Stimulated activated CD8-positive, alpha-beta memory T cell treated with anti-CD3 and anti-CD28 coated beads, Interleukin-2, amount 100 ng/mL, for 48 hours (primary cell): ENCODE results near the gene NDUFA7.
"Not testable (repeated sequence)": the region's sequence is repeated elsewhere in the genome, so short reads cannot be mapped to it uniquely, and the experiment has no call there.

ENCODE experiments used
- DNase-seq, 2 donors: peaks; one replicate each; pipeline ENCODE4 v3.0.0-alpha.2; 2020; ENCODE audit warnings: low read depth in 2 of 2

NDUFA7 gene

DNA sequence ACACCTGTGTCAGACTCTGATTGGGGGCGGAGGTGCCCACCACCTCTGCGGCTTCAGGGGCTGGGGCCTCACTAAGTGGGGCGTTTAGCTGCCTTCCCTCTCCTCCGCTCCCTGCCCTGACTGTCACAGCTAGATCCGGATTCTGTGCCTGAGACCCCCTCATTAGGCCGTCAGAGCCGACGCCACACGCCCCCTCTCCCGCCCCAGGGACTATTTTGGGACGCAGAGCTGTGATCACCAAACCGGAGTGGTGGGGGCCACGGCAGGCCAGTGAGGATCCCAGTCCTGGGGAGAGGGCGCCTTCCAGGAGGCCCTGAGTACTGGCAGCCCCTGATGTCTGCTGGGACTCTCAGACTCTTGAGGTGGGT is 21.1 kb upstream of the NDUFA7 start:
- no peak for DNase-seq

DNA sequence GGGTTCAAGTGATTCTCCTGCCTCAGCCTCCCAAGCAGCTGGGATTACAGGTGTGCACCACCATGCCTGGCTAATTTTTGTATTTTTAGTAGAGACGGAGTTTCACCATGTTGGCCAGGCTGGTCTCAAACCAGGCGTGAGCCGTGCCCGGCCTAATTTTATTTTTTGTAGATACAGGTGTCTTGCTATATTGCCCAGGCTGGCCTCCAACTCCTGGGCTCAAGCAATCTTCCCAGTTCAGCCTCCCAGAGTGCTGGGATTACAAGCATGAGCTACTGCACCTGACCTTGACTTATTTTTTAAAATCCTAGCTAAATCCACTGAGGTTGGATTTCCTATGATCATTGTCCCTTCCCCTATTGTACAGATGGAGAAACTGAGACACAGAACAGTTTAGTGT is 20.3 kb upstream of the NDUFA7 start:
- not testable (repeated sequence) for DNase-seq

DNA sequence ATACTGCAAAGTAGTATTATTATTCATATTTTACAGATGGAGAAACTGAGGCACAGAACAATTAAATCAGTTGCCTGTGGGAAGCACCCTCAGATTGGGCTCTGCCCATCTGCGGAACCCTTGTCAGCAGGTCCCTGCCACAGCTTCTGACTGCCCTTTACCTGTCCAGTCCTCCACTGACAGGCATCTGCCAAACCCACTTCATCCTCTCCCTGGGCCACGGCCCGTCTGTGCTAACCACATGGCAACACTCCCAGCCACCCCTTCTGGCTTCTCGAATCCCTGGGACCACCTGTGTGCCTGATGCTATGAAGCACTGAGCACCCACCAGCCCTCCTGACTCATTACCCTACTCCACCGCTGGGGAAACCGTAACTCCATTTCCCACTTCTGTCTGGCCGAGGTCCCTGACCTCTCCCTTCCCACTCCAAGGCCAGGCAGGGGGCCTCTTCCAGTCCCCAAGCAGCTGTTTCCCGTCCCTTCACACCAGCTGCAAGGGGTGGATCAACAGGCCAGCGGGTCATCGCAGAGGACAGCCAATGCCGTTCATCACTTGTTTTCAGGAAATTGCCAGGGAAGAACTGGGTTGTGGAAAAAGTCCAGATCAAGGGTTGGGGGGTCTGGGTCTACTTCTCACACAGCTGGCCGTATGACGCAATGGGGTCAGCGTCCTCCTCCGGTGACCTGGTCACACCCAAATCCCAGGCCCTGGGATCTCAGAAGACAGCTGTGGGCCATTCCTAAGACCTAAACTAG is 19.3 kb upstream of the NDUFA7 start:
- DNase-seq = no peak

DNA sequence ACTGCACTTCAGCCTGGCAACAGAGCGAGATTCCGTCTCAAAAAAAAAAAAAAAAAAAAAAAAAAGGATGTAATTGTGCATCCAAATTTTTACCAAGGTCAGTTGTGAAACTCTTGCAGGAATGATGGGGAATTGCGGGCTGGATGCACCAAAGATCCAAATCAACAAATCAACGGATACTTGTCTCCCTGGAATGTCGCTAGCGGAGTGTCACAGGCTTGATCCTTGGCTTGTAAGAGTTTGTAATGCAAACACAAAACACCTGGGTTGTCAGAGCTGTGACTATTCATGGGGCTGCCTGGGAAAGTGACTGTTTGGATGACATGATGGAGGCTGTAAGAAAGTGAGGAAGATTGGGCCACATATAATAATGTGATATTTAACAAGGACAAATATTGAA is 17.7 kb upstream of the NDUFA7 start:
- DNase-seq = no peak

DNA sequence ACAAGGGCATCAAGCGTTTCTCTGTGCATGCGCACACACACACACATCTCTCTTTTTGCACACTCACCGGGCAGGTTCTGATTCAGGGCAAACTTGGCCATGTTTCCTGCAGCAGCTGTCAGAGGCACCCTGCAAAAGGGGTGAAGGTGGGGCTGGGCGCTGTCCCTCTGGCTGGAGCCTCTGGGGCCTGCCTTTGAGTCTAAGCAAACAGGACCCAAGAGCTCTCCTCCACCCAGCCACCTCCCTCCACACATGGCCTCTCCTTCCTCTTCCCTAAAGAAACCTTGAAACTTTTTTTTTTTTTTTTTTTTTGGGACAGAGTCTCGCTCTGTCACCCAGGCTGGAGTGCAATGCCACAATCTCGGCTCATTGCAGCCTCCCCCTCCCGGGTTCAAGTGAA is 16.6 kb upstream of the NDUFA7 start:
- no peak for DNase-seq

DNA sequence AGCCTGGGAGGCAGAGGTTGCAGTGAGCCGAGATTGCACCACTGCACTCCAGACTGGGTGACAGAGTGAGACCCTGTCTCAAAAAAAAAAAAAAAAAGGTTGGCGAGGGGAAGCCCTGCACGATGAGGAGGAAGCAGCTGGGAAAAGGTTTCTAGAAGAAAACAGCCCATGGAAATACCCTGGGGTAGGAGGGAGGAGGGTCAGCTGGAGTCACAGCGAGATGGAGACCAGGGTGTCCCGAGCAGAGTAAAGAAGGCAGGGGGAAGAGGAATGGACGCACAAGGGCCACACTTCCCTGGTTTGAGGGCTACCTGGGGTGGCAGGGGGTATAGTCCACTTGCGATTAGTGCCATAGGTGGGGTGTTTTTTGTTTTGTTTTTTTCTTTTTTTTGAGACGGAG is 15.5 kb upstream of the NDUFA7 start:
- DNase-seq = no peak

DNA sequence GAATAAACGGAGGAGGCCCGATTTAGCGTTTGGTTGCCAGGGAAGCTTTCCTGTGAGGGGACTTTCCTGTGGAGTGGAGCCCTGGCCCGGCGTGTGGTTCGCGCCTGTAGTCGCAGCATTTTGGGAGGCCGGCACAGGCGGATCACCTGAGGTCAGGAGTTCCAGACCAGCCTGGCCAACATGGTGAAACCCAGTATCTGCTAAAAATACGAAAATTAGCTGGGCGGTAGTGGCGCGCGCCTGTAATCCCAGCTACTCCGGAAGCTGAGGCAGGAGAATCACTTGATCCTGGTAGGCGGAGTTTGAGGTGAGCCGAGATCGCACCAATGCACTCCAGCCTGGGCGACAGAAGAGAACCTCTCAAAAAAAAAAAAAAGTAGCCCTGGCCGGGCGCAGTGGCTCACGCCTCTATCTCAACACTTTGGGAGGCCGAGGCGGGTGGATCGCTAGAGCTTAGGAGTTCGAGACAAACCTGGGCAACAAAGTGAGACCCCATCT is 14.9 kb upstream of the NDUFA7 start:
- DNase-seq = no peak

DNA sequence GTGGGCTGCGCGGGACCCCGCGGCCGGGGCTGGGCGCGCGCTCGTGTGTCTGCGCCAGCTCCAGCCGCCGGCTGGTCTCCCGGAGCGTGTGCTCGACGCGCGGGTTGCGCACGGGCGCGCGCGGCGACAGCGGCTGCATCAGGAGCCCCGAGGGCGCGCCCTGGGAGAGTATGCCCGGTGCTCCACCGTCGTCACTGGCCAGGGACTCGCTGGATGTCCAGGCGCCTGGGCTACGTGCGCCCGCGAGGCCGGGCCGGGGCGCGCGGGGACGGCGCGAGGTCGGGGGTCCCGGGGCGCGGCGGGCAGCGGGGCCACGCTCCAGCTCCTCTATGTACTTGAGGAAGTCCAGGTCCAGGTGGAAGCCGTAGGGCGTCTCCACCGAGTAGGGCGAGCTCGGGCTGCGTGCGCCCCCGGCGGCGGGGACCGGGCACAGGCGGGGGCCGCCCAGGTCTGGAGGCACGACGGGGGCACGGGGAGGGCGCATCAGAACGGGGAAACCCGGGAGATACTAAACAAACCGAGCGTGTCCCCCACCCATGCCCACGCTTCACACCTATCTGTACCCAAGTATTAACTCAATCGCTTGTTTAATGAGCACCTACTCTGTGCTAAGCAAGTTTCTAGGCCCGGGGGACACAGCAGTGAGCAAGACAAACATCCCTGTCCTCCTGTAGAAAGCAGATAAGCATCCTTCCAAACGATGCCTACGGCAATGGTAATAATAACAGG is 14.3 kb upstream of the NDUFA7 start:
- DNase-seq = no peak

DNA sequence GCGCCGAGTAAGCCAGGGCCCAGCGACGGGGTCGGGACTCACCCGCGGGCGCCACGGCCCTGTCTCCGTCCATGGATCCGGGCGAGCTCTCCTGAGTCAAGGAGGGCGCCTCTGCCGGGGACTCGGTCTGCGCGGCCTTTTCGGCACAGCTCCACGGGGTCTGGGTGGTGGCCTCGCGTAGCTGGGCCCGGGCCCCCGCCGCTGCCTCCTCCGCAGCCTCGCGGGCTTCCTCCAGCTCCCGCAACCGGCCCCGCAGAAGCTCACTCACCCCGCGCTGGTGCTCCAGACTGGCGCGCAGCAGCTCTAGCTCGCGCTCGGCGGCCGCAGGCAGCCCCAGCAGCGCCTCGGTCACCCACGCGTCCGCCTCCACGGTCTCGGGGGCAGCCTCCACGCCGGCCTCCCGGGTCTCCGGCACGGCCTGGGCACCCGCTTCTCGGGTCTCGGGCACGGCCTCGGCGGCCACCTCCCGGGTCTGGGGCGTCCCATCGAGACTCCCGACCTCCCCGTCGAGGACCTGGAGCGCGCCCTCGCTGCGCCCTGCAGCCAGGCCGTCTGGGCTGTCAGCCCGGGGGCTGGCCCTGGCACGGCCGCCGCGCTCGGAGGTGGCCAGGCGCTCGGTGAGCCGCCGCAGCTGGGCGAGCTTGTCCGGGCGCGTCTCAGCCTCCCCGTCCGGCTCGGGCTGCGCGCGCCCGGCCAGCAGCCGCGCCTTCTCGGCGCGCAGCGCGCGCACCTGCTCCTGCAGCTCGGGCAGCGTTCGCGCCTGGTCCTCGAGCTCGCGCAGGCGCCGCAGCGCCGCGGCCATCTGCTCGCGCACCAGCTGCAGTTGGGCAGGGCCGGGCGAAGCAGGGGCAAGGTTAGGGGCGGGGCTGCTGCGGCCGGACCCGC is 13.5 kb upstream of the NDUFA7 start:
- no peak for DNase-seq

DNA sequence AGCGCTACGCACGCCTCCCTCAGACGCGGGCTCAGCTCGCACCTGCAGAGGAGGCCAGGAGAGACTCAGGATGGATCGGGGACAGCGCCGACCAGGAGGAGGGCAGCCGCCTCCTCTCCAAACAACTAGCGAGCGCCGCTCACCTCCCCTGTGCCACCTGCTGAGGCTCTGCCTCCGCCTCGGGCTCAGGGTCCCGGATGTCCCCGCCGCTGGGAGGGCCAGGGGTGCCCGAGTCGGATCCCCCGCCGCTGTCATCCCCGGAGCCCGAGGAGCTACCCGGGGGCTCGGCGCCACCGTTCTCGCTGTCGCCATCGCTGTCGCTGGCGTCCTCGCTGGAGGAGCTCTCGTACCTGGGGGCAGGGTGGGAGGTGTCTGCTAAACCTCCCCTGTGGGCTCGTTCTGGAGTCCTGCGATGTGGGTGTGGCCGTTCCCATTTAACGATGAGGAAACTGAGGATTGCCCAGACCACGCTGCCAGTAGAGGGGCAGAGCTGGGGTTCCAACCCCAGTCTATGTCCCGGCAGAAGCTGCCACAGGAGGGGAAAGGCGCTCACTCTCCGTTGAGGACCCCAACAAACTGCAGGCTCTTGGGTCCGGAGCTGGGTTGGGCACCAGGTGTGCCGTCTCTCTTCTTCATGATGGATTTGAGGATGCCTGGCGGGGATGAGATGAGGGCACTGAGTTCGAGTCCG is 12.7 kb upstream of the NDUFA7 start:
- no peak for DNase-seq

DNA sequence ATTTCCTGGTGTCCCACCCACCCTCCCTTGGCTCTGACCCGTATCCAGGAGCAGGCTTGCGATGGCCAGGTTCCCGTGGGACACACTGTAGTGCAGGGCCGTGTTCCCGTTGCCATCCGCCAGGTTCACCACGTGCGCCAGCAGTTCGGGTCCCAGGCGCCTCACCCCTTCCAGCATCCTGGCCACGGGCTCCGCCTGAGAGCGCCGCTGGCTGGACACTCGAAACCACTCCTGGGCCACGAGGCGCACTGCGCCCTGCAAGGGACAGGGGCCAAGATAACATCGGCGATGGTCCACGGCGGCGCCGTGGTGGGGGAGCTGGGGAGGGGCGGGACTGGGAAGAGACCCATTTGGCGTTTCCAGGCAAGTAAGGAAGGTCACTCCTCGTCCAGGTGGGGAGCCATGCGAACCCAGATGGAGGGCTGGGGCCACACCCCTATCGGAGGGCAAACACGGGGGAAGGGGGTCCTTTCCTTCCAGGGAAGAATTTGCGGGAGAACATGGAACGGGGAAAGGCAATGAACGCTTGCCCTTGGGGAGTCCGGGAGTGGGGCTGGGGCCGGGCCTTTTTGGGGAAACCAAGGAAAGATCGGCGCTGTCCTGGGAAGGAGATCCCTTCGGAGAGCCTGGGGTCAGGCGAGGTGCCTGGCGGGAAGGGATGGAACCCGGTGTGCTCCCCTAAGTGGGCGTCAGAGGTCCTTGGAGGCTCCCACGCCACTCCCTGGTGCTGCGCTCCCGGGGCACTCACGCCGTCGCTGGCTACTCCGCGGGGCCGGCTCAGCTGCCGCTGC is 12.0 kb upstream of the NDUFA7 start:
- DNase-seq = no peak

DNA sequence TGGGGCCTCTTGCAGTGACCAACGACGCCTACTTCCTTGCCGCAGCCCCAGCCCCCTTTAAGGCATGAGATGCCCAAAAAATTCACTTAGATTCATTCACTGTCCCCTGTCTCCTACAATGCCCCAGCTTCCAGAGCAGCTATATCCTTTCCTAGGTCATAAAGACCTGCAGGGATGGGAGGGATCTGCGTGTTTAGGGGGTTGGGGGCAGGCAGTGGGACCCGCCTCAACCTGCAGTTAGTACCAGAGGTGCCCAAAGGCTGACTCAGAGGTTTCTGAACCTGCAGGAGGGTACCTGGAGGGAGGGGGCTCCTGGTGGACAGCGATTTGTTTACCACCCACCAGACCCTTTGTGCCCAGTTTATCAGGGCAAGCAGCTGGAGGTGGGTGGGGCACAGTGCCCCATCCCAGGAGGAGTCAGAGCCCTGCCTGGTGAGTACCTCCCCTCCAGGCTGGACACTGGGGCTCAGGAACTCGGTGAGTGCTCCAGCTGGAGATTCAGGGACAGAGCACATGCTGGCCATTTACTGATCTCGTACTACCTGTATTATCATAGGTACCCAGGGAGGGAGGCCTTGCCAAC is 10.2 kb upstream of the NDUFA7 start:
- no peak for DNase-seq

DNA sequence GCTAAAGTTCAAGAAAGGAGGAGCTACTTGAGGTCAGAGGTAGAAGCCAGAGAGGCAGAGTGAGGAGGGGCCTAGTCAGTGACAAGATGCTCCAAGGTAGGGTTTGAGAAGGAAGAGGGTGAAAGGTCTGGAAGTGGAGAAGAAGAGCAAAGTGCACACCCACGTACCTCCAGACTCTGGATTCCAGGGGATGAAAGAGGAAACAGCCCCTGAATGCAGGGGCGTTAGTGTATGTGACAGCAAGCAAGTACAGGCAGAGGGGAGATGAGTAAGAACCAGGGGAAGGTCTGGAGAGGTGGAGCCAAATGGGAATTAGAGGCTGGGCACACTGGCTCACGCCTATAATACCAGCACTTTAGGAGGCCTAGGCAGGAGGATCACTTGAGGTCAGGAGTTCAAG is 8.8 kb upstream of the NDUFA7 start:
- DNase-seq = no peak

DNA sequence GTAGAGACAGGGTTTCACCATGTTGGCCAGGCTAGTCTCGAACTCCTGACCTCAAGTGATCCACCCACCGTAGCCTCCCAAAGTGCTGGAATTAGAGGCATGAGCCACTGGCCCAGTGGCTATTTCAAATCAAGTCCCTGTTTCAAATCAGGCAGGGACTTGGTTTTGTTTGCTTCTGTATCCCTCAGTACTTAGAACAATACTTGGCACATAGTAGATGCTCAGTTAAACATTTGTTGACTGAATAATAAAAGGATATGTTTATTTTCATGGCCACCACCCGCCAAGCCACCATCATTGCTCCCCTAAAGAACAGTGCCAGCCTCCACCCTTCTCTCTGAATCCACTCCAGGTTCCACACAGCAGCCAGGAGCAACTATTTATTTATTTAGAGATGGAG is 4.3 kb upstream of the NDUFA7 start:
- no peak for DNase-seq

DNA sequence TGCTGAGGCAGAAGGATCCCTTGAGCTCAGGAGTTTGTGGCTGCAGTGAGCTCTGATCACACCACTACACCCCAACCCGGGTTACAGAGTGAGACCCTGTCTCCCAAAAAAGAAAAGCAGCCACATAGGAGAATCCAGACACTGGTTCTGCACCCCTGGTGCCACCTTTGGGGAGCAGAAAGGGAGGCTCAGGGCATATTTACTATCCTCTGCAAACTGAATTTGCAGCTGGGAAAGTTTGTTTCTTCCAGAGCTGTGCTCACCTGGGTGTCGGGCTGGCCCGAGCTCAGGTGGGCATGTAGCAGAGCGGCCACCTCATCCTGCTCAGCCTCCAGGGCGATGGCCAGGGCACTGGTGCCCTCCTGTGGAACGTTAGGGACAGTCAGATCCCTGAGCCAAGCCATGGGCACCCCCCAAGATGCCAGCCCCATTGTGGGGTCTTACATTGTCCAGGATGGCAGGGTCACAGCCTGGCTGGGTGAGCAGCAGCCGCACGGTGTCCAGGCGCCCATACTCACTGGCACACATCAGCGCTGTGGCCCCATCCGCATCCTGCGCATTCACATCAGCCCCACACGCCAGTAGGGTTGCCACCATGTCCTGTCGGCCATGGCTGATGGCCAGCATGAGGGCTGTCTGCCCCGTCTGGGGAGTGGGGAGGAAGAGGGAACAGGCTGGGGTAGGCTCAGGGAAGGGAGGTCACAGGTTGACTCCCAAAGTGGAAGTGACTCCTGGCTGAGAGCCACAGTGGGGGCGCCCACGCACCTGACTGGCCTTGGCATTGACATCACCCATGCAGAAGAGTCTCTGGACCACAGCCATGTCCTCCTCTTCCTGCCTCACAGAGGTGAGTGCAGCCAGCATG is 3.2 kb upstream of the NDUFA7 start:
- DNase-seq = no peak

DNA sequence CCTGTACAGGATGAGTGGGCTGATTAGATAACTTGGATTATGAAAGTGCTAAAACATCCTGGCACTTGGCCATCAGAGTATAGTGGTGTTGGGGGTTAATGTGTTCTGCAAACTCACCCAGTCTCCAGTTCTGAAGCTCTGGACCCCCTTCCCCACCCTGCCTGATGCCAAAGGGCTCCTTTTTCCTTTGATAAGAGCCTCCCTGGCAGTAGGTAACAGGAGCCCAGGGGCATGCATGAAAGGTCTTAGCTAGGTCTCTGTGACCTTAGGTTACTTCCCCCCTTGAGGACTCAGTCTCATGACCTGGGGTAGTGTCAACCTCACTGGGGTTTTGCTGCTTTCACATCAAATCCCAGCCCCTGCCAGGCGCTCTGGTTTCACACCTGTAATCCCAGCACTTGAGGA is 2.6 kb upstream of the NDUFA7 start:
- DNase-seq = no peak

DNA sequence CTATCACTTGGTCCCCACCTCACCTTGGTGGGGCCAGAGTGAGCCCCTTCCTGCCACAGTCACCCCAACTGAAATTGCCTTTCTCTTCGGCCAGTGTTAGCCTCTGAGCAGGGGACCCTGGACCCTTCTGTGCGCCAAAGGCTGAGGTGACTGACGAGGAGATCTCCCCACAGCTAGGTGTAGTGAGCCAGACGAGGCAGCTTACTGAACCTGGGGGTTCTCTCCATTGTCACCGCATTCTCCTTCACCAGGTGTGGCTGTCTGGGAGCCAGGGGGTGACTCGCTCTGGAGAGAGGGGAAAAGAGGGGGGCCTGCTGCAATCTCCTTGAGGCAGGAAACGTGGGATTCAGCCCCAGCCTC is 1.4 kb upstream of the NDUFA7 start:
- DNase-seq = no peak

DNA sequence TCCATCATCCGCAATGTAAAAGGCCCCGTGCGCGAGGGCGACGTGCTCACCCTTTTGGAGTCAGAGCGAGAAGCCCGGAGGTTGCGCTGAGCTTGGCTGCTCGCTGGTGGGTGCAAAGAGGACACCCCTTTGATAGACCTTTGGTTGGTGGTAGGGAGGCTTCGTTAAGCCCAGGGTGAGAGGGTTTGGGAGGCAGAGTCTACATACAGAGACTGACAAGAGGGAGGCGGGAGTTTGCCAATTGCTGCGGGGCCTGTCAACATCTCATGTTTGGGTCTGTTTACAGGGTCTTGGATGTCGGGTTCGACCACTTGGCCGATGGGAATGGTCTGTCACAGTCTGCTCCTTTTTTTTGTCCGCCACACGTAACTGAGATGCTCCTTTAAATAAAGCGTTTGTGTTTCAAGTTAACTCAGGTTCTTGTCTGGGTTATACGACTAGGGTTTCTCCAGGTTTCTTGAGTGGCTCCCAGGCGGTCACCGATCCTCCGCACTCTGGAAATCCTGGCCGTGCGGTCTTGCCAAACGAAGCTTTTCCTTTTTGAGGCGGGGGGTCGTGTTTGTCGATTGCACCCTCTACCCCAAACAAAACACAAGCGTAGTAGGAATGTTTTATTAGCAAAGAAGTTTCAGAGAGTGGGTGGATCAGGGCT is 937 bp upstream of the NDUFA7 start:
- DNase-seq = no peak

DNA sequence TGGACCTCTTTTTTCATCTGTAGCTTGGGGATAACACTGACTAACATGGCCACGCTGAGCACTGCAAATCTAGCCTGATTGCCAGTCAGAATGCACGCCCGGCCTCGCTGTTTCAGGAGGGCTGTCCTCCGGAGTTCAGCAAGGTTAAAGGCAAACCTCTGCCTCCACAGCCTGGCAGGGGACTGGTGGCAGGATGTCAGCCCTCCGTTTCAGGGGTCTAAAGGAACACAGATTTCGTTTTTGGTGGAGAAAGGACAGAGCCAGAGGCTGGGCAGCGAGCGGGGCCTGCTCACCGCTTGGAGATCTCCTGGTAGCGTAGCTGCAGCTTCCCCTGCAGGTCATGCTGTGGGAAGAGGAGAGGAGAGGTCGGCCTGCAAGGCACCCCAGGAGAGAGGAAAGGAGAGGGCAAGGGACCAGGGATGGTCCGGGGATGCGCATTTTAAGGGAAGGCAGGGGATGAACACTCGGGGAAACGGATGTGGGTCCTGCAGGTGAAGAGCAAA is 560 bp downstream of the NDUFA7 start:
- DNase-seq = no peak
